Fibroblast of lung (primary cell): ENCODE results near the gene TSPAN10. TPM values are rescaled to one million over a fixed set of nuclear protein-coding genes. Genes with fewer than 3 reads are reported as not detected.

Experiments used
- DNase-seq, 2 donors: peaks; one replicate each; pipeline versions ENCODE4 v3.0.0 to v3.0.0-alpha.2; 2010; ENCODE audit warnings: low read depth in 2 of 2
- H2AFZ ChIP-seq: 2 replicates; pipeline ENCODE4 v1.5.1; 2012; ENCODE audit warnings: low read length, control low read depth, inconsistent platforms
- H3K27ac ChIP-seq: 2 replicates; pipeline ENCODE4 v1.5.1; 2011; ENCODE audit warnings: low read length, control low read depth; ENCODE audit not compliant: insufficient read depth
- H3K27me3 ChIP-seq: 2 replicates; pipeline ENCODE4 v1.5.1; 2011; ENCODE audit warnings: mild to moderate bottlenecking, low read length; ENCODE audit not compliant: control insufficient read depth, insufficient read depth
- H3K36me3 ChIP-seq: 2 replicates; pipeline ENCODE4 v1.5.1; 2011; ENCODE audit warnings: low read length; ENCODE audit not compliant: control insufficient read depth, insufficient read depth
- H3K4me1 ChIP-seq: 2 replicates; pipeline ENCODE4 v1.5.1; 2011; ENCODE audit warnings: low read length; ENCODE audit not compliant: control insufficient read depth, insufficient read depth; ENCODE audit errors: extremely low read depth
- H3K4me2 ChIP-seq: 2 replicates; pipeline ENCODE4 v1.5.1; 2011; ENCODE audit warnings: low read length, control low read depth; ENCODE audit not compliant: insufficient read depth; ENCODE audit errors: extremely low read depth
- H3K4me3 ChIP-seq, 4 experiments: fragments of 200-600 bp in 1 of 4; sonication (generic) in 1 of 4; replicated peaks in 1 of 4; 2 replicates each; pipeline ENCODE4 v1.5.1; 2011 to 2016; ENCODE audit warnings: low read length in 4 of 4, low read depth in 3 of 4, mild to moderate bottlenecking in 3 of 4, control low read depth in 2 of 4, inconsistent platforms in 1 of 4, mixed read lengths in 1 of 4; ENCODE audit not compliant: insufficient read depth in 1 of 4; ENCODE audit errors: control extremely low read depth in 1 of 4
- H3K79me2 ChIP-seq: 2 replicates; pipeline ENCODE4 v1.5.1; 2012; ENCODE audit warnings: mild to moderate bottlenecking, low read length, inconsistent platforms; ENCODE audit not compliant: control insufficient read depth, insufficient read depth
- H3K9ac ChIP-seq: 2 replicates; pipeline ENCODE4 v1.5.1; 2011; ENCODE audit warnings: mild to moderate bottlenecking, low read length, control low read depth; ENCODE audit not compliant: insufficient read depth
- H3K9me3 ChIP-seq: 2 replicates; pipeline ENCODE4 v1.5.1; 2012; ENCODE audit warnings: low read depth, low read length; ENCODE audit not compliant: control insufficient read depth, insufficient read depth
- H4K20me1 ChIP-seq: 2 replicates; pipeline ENCODE4 v1.5.1; 2011; ENCODE audit warnings: low read length; ENCODE audit not compliant: control insufficient read depth, insufficient read depth; ENCODE audit errors: extremely low read depth
- EZH2 ChIP-seq: IDR thresholded peaks from 2 replicates; pipeline ENCODE4 v1.5.1; 2012; ENCODE audit warnings: low read length, control low read depth, mild to moderate bottlenecking; ENCODE audit errors: missing control alignments
- polyA plus RNA-seq, 2 donors: library from polyadenylated mRNA; depleted of rRNA in 1 of 2; stranded (reverse) in 1 of 2; unstranded in 1 of 2; fragments of >200 nt; gene quantifications; 2 replicates each; pipeline ENCODE4 v1.2.1, GENCODE V29; 2011 to 2012; ENCODE audit warnings: missing spikeins in 1 of 2
- total RNA-seq: library from RNA; depleted of rRNA; stranded (reverse); fragments of >200 nt; gene quantifications from 2 replicates; pipeline ENCODE4 v1.2.1, GENCODE V29; 2014
- TF ChIP-seq, protein P1 (sequence below), 2 donors: IDR thresholded peaks in 1 of 2; conservative IDR thresholded peaks in 1 of 2; 1 replicate in 1 of 2; 2 replicates in 1 of 2; pipeline ENCODE4 v1.5.1; 2011 to 2012; ENCODE audit warnings: low read length in 2 of 2, control low read depth in 1 of 2, inconsistent platforms in 1 of 2, low read depth in 1 of 2, mild to moderate bottlenecking in 1 of 2

The TSPAN10 gene
- total and polyA plus RNA-seq, 2 donors (not counting 1 experiment from before 2014, with no cell fraction given): 1.3 to 3.0 TPM

DNA sequence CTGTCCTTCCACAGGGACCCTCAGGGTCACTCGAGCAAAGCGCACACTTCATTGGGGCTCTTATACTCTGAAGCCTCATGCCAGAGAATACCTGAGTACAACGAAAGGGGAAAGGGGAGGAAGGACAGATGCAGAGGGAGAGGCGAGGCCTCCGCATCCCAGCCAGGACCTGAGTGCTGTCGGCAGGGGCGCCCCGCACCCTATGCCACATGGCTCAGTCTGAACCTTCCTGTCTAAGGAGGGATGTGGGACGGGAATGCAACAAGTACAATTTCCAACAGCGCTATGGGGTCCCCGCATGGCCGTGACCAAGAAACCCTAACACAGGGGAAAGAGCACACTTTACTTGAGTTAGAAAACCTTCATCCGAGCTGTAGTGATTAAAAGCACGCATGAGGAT, 45.0 kb upstream of the TSPAN10 start:
- H2AFZ ChIP-seq: no peak overlapping the region
- H3K27me3 ChIP-seq: no peaks in the 10 kb centered on the region
- H3K4me1 ChIP-seq: no peaks in the 10 kb centered on the region
- no peak overlapping the region for H3K4me3 ChIP-seq
- no peak for TF ChIP-seq EZH2
- TF ChIP-seq, protein P1, sequence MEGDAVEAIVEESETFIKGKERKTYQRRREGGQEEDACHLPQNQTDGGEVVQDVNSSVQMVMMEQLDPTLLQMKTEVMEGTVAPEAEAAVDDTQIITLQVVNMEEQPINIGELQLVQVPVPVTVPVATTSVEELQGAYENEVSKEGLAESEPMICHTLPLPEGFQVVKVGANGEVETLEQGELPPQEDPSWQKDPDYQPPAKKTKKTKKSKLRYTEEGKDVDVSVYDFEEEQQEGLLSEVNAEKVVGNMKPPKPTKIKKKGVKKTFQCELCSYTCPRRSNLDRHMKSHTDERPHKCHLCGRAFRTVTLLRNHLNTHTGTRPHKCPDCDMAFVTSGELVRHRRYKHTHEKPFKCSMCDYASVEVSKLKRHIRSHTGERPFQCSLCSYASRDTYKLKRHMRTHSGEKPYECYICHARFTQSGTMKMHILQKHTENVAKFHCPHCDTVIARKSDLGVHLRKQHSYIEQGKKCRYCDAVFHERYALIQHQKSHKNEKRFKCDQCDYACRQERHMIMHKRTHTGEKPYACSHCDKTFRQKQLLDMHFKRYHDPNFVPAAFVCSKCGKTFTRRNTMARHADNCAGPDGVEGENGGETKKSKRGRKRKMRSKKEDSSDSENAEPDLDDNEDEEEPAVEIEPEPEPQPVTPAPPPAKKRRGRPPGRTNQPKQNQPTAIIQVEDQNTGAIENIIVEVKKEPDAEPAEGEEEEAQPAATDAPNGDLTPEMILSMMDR (conservative IDR thresholded peaks at IDR 0.05 in 1 of 2, IDR thresholded peaks at IDR 0.05 in 1 of 2; ENCODE audit: low read depth in 1 of 2, low read length in 2 of 2): no peak
- no peak overlapping the region for H3K27ac ChIP-seq
- H3K9ac ChIP-seq: no peak overlapping the region
- H3K79me2 ChIP-seq: no peaks in the 10 kb centered on the region
- peaks cover 22% of the 10 kb centered on the region for H3K36me3 ChIP-seq
- no peak overlapping the region for H3K4me2 ChIP-seq
- H4K20me1 ChIP-seq: no peaks in the 10 kb centered on the region
- H3K9me3 ChIP-seq: no peaks in the 10 kb centered on the region
- DNase-seq: no peak

DNA sequence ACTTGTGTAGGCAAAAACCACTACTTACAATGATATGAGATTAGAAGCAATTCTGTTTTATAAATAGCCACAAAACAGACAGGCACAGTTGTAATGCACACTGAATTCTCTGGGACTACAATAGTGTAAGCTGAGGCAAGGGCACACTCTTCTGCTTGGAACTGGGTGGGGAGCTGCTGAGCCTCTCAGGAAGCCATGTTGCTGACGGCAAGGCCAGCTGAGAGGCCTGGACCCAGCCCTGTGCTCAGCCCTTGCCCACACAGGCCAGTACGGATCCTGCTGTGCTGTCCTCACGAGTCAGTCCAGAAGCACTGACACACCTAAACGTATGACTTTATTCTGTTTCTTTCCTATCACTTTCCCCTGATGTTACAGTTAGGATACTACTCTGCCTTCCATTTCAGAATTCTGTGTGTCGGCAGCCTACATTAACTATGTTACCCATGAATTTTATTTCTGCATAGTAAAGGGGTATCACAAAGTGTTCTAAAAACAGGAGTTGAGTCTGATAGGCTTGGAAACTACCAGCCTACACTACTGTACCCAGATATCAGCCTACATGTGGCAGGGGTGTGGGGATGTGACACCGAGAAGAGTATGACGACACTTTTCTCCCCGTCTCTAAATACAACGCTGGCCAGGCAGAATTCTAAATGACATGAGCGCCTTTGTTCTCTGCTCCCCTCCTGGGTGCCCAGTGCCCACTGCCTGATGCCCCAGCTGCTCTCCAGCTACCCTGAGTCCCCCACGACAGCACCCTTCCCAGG, 43.7 kb upstream of the TSPAN10 start:
- Histone ChIP-seq H3K4me3 (no peak overlapping the region), H3K4me1 (no peaks in the 10 kb centered on the region), H3K27me3 (no peaks in the 10 kb centered on the region), H3K79me2 (peaks cover 3% of the 10 kb centered on the region), H3K9ac (no peak overlapping the region), H3K36me3 (peaks cover 24% of the 10 kb centered on the region), H3K27ac (no peak overlapping the region), H3K9me3 (no peaks in the 10 kb centered on the region), H3K4me2 (no peak overlapping the region), H4K20me1 (no peaks in the 10 kb centered on the region), H2AFZ (no peak overlapping the region)
- DNase-seq: no peak
- TF ChIP-seq, protein P1 (conservative IDR thresholded peaks at IDR 0.05 in 1 of 2, IDR thresholded peaks at IDR 0.05 in 1 of 2; ENCODE audit: low read depth in 1 of 2, low read length in 2 of 2): no peak
- no peak for TF ChIP-seq EZH2

DNA sequence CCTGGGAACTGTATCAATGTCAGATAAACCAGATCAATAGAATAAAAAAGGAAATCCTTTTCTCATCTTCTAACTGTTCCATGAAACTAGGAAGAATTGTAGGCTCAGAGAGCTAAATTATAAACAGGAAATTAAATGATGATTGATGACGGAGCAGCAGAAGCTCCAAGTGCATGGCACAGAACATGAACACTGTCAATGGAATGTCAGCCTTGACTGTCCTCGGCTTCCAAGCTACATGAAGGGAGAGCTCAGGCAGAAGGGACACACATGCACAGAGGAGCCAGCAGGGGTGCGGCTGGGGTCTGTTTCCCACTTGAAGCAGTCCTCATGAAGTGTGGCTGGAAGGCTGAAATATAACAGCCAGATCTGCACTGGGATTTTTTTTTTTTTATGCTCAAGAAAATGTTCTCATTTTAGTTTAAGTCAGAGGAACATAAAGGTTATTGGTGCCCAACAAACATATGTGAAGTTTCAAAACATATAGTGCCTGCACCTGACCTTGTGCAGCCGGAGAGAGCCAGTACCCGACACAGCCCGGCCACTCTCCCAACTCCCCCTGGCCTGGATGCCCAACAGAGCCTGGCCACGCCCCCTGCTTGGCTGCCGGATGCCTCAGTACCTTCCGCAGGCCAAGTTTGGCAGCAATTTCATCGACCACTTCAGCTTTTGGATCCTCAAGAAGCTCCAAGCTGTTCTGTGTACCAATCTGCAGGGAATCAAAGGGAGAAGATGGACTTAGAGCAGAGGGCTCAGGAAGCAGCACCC, 37.1 kb upstream of the TSPAN10 start:
- H3K79me2 ChIP-seq: peaks cover 13% of the 10 kb centered on the region
- H4K20me1 ChIP-seq: no peaks in the 10 kb centered on the region
- H3K36me3 ChIP-seq: peaks cover 12% of the 10 kb centered on the region
- H3K9me3 ChIP-seq: no peaks in the 10 kb centered on the region
- no peaks in the 10 kb centered on the region for H3K27me3 ChIP-seq
- H3K4me1 ChIP-seq: peaks cover 17% of the 10 kb centered on the region
- no peak overlapping the region for H3K4me3 ChIP-seq
- H2AFZ ChIP-seq: no peak overlapping the region
- no peak overlapping the region for H3K4me2 ChIP-seq
- TF ChIP-seq, protein P1 (conservative IDR thresholded peaks at IDR 0.05 in 1 of 2, IDR thresholded peaks at IDR 0.05 in 1 of 2; ENCODE audit: low read depth in 1 of 2, low read length in 2 of 2): no peak
- TF ChIP-seq EZH2: no peak
- no peak overlapping the region for H3K27ac ChIP-seq
- no peak overlapping the region for H3K9ac ChIP-seq
- DNase-seq: peak; percentile 33 to 67
